Subcutaneous adipose tissue (tissue), 4 donors: ENCODE measurements around the gene ZFAND5. TPM values are rescaled to one million over a fixed set of nuclear protein-coding genes. Genes with fewer than 3 reads are reported as not detected.

Source experiments
- total RNA-seq, 4 donors: library from RNA; depleted of rRNA; stranded (reverse); fragments of >200 nt; gene quantifications; one replicate each; pipeline ENCODE4 v1.1.0, GENCODE V29; 2016
- TF ChIP-seq, protein P1 (sequence below): fragments of 450-650 bp; IDR thresholded peaks from one replicate; pipeline ENCODE4 v1.5.1; 2016; ENCODE audit warnings: low read depth, mild to moderate bottlenecking, control low read depth, antibody characterized with exemption, moderate library complexity

ZFAND5 gene, protein sequence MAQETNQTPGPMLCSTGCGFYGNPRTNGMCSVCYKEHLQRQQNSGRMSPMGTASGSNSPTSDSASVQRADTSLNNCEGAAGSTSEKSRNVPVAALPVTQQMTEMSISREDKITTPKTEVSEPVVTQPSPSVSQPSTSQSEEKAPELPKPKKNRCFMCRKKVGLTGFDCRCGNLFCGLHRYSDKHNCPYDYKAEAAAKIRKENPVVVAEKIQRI
- total RNA-seq, result 1,000 to 10,000 TPM in 1 of 4 donors, 100 to 1,000 TPM in 3; 685 to 1,221 (median 791) TPM

DNA sequence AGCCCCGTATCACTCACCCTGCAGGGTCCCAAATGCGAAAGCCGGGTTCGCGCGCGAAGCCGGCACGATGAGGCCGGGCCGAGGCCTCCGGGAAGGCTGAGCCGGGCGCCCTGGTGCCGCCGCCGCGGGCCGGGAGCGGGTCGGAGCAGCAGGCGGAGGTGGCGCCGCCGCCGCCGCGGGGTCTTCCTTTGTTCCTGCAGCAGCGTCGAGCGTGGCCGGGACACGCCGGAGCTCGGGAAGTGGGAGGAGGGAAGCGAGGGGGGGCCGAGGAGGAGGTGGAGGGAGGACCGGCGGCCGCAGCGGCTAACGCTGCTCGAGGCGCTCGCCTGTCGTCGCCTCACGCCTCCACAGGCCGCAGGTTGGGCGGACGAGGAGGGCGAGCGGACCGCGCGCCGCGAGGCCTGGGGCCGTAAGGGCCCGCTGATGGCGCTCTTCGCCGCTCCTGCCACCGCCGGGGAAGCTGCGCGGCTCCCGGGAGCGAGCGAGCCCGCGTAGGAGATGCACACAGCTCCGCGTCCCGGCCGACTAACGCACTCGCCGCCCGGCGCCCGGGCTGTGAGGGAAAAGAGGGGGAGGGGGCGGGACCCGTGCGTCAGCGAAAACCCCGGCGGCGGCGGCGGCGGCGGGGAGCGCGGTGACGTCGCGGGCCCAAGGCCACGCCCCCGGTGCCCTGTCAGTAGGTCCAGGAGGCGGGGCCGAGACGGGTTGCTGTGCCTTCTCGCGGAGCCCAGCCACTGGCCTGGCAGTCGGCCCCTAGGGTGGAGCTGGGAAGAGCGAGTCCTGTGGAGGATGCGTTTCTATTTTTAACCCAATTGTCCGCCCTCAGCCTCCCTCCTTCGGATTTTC, at the start of gene ZFAND5:
Gene ZFAND5, minus strand, starts transcription at position 530 of the 846 bp plus-strand sequence. CDS start 4,430 bp downstream, outside the sequence.
- TF ChIP-seq, protein P1, sequence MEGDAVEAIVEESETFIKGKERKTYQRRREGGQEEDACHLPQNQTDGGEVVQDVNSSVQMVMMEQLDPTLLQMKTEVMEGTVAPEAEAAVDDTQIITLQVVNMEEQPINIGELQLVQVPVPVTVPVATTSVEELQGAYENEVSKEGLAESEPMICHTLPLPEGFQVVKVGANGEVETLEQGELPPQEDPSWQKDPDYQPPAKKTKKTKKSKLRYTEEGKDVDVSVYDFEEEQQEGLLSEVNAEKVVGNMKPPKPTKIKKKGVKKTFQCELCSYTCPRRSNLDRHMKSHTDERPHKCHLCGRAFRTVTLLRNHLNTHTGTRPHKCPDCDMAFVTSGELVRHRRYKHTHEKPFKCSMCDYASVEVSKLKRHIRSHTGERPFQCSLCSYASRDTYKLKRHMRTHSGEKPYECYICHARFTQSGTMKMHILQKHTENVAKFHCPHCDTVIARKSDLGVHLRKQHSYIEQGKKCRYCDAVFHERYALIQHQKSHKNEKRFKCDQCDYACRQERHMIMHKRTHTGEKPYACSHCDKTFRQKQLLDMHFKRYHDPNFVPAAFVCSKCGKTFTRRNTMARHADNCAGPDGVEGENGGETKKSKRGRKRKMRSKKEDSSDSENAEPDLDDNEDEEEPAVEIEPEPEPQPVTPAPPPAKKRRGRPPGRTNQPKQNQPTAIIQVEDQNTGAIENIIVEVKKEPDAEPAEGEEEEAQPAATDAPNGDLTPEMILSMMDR, result no peak

DNA sequence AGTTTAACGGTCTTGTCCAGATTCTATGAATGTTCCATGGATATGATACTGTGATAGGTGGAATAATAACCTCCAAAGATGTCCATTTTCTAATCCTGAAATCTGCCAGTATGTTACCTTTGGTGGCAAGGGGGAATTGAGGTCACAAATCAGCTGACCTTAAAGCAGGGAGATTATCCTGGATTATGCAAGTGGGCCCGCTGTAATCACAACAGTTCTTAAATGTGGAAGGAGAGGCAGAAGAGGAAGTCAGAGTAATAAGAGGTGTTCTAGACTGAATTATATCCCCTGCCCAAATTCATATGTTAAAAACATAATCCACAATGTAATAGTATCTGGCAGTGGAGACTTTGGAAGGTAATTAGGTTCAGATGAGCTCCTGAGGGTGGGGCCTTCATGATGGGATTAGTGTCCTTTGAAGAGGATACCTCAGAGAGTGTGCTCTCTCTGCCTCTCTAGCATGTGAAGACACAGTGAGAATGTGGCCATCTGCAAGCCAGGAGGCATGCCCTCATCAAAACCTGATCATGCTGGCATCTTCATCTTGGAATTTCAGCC, 47.6 kb upstream of the ZFAND5 start:
- TF ChIP-seq, protein P1, result no peak

DNA sequence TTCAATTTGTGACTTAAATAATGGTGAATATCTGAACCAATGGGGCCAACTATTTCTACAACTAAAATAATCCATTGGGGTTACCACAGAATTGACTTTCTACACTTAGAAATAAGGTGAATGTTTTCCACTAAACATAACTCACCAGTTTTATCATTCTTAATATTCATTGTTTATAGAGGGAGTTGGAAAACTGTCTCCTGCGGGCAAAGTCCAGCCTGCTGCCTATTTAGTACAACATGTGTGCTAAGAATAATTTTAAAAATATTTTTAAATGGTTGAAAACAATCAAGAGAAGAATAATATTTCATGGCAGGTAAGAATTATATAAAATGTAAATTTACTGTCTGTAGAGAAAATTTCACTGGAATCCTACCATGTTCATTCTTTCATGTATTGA, 45.2 kb upstream of the ZFAND5 start:
- TF ChIP-seq, protein P1, result no peak

DNA sequence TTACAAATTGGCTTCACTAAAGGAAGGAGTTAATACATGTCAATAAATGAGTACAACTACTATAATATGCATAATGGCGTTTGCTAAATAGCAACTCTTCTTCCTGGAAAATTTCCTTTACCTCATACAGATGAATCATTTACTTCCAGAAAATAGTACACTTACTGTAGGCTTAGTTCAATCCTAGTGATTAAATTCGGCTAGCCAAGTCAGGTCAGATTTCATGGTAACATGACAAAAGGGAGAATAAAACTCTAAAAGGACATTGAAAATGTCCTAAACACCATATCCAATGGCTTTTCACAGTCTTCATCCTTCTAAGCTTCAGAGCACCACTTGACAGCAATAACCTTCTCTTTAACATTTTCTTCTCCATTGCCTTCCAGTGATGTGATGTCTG, 42.1 kb upstream of the ZFAND5 start:
- TF ChIP-seq, protein P1, result no peak

DNA sequence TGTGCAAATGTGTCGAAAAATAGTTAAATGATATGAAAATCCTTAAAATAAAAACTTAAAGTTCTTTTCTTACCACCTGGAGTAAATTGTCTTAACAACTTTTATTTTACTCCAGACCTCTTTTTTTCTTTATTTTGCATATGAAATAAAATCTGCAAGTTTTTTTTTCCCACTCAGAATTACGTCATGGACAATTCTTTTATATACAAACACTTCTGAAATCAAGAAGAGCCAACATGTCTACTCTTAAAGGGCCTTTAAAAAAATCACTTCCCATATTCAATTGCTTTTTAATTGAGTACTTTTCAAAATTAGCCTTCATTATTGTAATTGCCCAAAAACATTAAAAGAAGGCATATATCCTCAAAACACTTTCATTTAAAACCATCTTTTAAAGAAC, 37.7 kb upstream of the ZFAND5 start:
- TF ChIP-seq, protein P1, result no peak

DNA sequence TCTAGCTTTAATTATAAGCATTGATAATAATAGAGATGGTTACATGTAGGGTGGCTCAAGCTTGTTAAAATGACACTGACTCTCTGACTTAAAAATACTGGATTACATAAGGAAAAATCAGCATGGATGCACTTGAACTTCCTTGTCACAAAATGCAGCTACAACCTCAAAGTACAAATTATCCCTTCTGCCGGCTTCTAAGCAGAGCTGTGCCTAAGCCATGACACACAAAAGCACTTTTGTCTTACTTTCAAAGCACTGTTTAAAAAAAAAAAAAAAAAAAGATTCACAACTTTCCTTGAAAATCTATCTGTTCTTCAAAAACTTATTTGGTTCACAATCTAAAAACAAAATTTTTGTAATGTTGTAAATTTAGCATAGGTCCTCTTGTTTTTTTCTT, 36.4 kb upstream of the ZFAND5 start:
- TF ChIP-seq, protein P1, result no peak

DNA sequence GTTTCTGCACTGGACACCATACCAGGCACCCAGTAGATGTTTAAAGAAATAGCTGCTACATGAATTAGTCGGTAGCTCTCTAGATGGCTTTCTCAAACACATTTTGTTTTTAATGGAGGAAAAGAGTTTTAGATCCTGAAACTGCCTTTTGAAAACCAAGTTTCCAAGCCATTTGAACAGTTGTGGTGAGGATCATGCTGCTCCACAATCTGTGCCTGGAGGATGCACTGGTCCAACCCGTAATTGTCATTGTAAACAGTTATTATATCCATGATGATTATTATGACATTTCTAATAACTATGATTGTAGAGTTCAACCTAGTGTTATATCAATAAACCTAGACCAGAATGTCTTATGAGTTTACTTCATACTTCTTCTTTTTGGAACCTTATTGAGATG, 35.9 kb upstream of the ZFAND5 start:
- TF ChIP-seq, protein P1, result no peak
